ENCODE results near the gene RERE.

GRCh38 chr1:8402109-8402710, 415.2 kb downstream of the RERE start:
- TF ChIP-seq POLR2A (IDR thresholded peaks at IDR 0.05) (no peak), CTCF (IDR thresholded peaks at IDR 0.05) (no peak)

Data from body of pancreas (tissue), 4 donors.